GM15510 (cell line): ENCODE data around the gene PDSS1.

Experiments
- POLR2A ChIP-seq: IDR thresholded peaks from 3 replicates; pipeline ENCODE4 v1.6.1; 2011; ENCODE audit warnings: borderline replicate concordance; ENCODE audit not compliant: insufficient read length; ENCODE audit errors: extremely low read depth

PDSS1 gene

DNA sequence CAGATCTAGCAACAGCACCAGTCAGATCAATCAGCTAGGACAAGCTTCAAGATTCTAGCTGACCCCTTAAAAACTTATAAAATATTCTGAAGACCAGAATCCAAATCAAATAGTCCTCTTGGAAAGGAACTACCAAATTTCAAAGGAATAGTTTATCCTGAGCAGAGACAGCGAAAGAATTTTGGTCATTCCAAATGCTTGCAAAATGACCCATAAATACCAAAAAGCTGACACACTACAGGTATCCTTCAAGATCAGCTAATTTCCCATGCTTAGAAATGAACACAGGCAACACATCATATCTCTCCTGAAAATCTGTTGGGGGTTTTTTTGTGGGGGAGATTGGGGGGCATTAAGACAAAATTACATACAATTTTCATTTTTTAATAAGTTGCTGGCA, 78.8 kb downstream of the PDSS1 start:
- TF ChIP-seq POLR2A, result no peak

DNA sequence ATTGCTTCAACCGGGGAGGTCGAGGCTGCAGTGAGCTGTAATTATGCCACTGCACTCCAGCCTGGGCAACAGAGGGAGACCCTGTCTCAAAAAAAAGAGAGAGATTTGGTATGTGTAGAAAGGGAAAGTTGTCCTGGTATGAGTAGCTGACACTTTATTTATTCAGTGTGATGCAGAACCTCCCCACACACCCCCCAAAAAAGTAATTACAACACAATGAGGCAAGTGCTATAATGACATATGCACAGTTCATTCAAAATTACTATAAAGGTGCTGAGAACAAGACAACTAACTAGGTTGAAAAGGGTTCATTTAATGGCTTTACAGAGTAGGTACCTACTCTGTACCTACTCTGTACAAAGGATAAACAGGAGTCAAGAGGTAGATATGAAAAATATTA, 80.2 kb downstream of the PDSS1 start:
- no peak for TF ChIP-seq POLR2A

DNA sequence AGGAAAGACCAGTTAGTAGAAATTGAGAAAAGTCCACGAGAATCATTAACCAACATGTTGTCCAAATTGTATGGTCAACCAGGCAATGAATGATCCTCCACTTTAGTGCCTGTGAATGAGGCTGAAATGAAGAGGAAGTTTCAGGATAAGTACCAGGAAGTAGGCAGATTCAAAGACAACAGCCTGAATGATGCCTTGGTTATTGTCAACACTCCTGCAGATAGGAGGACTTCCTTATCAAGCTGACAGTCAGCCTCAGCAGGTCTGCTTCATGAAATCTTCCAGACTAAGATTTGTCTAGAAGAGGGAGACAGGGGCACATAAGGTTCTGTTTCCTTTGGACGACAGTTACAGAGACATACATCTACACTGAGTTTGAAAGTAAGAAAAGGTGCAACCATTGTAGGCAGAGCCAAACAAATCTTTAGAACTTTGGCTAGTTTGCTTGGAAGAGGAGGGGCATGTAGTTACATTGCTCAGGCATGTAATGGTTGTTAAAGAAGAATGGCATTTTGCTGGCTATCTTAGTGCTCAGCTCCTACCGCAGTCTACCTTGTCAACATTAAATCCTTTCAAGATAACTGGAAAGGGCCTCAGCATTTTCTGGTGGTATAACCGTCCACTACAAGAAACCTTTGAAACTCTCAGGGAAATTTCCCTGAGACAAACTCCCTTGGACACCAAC, 81.8 kb downstream of the PDSS1 start:
- TF ChIP-seq POLR2A, result no peak

DNA sequence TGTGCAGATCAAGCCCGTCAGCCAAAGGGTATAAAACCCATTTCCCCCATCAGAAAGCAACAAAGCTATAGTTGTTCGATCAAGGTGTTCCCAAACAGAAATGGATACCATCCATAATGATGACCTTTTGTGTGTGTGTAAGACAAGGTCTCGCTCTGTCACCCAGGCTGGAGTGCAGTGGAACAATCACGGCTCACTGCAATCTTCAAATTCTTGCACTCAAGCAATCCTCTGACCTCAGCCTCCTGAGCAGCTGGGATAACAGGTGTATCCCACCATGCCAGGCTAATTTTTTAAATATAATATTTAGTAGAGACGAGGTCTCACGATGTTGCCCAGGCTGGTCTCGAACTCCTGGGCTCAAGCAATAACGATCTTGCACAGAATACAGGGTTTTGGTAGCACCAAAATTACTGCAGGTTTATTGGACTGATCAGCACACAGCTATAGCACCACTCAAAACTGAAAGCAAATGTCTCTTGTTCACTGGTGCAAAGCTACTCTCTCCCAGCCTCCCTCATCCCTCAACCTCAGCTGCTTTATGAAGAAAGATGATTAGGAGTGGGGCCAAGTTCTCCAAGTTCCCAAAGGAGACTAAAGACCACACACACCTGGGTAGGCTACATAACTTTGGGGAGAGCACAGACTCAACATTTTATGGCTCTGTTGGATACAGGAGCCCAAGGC, 82.7 kb downstream of the PDSS1 start:
- TF ChIP-seq POLR2A, result no peak

DNA sequence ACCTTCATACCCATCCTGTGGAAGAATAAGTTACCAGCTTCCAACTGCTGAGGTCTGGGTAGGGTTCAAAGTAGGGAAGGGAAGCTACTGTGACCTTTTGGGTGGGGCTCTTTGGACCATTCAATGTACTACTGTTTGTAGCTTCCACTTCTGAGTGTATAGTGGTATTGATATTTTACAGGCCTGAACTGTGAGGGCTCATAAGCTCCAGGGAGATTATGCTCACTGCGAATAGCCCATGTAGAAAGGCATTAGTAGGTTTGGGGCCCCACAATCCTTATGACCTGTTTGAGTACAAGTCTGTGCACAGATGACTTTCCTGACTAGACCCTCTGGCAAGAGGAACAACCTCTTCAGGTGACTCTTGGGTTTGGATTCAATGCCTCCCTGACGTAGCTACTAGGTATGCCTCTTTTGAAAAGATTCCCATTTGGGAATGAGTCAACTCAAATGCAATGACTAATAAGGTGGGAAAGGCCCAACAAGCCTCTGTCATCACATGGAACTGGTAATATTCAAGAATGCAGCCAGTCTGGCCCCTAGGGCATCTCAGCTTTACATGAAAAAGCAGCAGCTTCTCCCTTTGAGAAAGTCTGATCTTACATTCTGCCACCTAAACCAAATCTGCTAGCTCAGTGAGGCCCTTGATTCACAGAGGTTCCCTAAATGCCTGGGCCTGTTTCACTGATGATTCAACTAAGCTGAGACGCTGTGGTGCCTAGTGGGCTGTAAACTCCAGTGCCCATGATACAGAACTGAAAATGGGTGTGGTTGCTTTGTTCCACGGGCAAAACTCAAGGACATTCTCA, 83.5 kb downstream of the PDSS1 start:
- no peak for TF ChIP-seq POLR2A

DNA sequence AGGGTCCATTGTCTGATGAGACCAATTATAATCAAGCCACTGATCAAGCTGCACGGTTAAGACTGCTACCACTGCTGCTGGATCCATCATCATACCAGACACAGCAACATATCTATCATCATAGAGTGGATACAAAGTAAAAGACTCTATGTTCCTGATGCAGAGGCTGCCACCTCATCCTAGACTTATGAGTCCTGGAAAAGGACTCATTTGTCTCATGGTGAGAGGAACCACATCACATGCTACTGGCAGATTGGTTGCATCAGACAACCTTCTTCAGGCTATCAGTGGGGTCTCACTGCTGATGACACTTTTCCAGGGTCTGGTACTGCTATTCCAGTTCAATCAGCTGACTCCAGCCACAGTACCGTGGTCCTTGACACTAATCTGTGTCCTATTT, 84.3 kb downstream of the PDSS1 start:
- no peak for TF ChIP-seq POLR2A

DNA sequence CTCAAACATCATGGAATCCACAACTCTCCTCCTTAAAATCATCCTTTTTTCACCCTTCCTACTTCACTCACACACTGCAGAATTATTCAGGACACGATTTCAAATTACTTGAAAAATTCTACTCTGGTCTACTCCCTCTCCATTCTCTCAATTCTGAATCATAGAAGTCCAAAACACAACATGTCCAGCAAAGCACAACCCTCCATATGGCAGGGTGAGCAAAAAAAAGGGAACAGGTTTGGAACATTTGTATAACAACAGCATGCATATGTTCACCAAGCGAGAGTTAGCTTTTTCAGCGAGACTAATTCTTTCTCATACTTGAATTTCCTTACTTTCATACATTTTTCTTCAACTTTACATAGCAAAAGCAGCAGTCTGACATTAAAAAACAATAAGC, 89.9 kb downstream of the PDSS1 start:
- TF ChIP-seq POLR2A, result no peak

DNA sequence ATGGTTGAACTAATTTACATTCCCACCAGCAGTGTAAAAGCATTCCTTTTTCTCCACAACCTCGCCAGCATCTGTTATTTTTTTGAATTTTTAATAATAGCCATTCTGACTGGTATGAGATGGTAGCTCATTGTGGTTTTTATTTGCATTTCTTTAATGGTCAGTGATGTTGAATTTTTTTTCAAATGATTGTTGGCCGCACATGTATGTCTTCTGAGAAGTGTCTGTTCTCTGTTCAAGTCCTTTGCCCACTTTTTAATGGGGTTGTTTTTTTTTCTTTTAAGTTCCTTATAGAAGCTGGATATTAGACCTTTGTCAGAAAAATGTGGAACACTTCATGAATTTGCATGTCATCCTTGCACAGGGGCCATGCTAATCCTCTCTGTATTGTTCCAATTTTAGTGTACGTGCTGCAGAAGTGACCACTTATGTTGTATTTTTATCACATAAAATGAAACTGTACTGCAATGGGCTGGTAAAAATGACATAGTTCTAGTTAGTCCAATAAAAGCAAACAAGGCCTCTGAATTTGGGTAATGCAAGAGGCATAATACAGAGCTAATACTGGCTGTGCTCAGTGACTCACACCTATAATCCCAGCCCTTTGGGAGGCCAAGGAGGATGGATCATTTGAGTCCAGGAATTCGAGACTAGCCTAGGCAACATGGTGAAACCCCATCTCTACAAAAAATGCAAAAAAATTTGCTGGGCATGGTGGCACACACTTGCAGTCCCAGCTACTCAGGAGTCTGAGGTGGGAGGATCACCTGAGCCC, 92.9 kb downstream of the PDSS1 start:
- no peak for TF ChIP-seq POLR2A

DNA sequence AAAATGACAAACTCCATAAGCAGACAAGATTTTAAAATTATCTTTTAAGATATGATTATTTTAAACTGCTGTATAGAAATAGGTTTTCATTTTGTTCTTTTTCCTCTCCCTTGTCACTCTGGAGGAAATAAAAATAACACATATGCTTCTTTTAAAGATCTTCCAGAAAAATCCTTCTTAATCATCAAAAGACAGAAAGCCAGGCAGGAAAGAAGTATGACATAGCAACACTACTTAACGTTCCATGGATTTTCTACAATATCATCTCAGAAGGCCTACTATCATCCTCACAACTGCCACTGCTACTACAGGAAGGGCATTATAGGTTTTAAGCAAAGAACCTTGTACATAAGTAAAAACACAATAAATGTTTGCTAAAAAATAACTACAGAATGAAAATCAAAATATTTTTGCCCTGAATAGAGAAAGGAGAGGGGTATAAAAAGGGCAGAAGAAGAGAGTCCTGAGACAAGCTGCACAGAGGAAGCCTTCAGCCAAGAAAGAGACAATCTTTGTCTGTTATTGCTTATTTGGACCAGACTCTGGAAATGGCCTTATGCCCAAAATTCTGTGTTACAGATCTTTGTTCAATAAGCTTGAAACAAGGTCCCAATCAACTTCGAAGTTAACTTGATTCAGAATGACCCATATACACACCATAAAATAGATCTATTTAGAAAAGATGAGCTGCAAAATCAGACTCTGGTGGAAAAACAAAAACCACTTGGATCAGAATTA, 95.4 kb downstream of the PDSS1 start:
- TF ChIP-seq POLR2A, result no peak
